ENCODE data around the gene SELP. TPM values are rescaled to one million over a fixed set of nuclear protein-coding genes. Genes with fewer than 3 reads are reported as not detected.

Gene SELP
- total RNA-seq, 1 experiment from 2014 or later: not detected

DNA sequence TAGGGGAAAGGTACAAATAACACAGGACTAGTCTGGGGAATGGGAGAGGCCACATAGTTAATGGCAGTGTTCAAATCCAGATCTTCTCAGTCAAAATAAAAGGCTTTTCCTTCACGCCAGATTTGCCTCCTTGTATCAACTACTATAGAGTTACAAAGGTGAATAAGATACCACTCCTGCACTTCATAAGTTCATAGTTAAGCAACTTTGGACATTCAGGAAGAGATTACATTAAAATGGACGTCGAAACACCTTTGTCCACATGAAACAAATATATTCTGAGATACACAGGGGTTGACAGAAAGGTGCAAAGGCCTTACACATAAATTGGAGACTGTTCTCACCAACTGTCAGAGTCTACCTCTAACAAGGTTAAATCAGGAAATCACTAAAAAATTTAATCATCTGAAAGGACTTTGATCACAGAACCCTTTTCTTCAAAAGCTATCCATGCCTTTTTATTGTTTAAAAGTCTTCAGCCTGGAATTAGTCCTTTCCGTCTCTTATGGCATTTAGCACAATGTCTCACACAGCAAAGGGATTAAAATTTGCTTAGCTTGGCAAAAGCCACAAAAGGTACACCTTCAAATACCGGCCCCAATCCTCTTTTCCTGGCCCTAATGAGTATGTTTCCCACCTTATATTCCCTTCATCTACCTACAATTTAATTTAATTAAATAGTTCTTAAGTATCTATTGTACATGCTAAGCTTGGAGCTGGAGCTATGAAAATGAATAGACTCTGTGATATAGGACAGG is 51.8 kb downstream of the SELP start:
- no peak for DNase-seq (ENCODE audit: low read depth)

DNA sequence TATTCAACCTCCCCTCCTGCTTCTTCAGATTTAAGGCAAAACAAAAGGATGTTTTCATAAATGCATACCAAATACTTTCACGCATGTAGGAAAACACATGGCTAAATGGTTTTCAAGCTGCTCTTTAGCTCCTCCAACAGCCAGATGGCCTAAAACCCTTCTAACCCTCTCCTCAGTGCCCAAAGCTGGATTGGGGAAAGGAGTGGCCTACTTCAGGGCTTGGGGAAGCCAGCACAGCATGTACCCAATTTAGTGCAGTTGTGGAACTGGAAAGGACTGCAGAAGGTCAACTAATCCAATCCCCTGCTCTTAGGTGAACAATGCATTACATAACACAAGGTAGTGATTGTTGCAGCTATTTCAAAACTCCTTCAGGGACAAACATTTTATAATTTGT is 53.0 kb downstream of the SELP start:
- DNase-seq (ENCODE audit: low read depth): no peak

DNA sequence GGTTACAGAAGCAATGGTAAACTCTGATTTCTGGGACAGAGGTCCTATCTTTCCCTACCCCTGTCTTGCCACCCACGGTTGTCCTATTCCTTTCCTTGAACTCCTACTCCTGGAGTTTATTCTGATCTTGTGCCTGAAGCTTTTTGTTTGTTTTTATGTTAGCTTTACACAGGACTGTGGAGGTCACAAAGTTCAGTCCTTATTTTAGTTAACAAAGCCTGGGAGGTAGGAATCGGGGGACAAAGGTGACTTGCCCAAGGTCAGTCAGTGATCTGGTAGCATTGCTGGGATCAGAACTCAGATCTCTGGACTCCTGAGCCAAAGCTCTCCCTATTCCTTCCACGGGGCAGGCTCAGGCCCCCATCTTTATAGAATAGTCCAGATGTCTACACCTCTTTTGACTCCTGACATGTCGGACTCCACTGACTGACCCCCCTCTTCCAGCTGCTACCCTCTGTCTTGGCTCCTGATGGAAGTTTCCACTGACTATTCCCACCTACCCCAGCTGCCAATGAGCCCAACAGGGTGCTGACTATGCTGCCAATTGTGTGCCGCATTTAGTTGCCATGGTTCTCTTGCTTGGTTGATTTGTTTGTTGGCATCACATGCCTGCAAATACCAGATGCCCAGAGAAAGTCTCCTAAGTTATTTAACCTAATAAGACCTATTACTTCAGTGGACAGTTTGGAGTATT is 53.5 kb downstream of the SELP start:
- no peak for DNase-seq (ENCODE audit: low read depth)

DNA sequence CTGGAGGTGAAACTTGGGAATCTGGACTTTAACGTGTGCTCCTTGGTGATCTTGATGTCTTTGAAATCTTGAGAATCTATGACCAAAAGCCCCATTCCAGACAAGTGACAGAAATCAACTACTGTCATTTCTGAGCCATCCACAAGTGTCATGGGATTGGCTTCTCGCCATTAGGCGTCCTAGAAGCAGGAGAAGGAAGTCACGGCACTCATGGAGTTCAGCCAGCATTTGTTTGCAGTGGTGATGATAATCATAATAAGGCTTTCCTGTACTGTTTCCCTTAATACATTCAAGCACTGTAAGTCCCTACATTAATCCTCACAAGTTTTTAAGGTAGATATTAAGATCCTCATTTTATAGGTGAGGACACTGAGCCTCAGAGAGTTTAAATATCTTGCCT is 55.6 kb downstream of the SELP start:
- no peak for DNase-seq (ENCODE audit: low read depth)

DNA sequence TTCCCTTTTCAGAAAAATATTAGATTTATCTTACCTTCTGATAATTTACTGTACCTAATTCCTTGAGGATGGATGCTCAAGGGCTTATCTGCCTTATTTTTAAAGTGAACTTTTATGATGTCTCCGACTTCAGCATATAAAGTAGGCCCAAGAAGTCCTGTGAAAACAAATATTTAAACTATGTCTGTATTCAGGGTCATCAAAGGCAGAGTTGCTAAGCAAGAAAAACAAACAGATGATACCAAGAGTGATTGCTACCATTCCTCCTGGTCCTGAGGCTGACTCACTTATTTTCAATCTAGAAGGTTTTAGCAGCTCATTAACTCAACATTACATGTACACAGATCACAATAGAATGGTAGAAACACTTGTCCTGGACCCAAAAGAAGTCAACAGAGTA is 57.7 kb downstream of the SELP start:
- peak; percentile 12 for DNase-seq (ENCODE audit: low read depth)

DNA sequence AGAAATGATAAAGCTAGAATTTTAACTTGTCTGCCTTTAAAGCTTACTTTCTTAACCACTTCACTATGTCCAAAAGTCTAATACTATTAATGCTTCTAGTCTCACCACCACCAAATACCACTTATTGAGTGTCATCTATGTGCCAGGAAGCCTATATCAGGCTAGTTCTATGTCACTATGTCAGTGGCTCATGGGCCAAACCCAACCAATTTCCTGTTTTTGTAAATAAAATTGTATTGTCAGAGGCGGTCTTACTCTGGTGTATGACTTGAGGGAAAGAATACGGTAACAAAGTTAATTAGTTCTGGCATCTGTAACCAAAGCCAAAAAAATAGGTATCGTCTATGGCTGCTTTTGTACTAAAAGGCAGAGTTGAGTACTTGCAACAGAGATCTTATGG is 58.5 kb downstream of the SELP start:
- DNase-seq (ENCODE audit: low read depth): no peak

DNA sequence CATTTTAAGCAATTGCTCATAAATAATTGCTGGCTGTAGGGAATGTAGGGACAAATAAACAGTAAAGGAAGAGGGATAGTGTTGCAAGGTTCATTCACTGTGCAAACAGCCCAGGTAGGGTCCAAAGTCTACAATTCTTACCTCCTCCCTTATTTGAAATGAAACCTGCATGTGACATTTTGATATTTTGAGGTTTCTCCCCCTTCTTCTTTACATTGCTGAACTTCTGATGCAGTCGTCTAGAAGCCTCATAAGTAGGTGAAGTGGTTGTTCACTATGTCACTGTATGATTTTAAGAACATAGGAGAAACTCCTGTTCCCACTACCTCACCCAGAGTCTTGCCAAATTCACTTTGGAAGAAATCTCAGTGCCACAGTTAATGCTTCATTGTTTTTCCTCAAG is 59.8 kb downstream of the SELP start:
- no peak for DNase-seq (ENCODE audit: low read depth)

DNA sequence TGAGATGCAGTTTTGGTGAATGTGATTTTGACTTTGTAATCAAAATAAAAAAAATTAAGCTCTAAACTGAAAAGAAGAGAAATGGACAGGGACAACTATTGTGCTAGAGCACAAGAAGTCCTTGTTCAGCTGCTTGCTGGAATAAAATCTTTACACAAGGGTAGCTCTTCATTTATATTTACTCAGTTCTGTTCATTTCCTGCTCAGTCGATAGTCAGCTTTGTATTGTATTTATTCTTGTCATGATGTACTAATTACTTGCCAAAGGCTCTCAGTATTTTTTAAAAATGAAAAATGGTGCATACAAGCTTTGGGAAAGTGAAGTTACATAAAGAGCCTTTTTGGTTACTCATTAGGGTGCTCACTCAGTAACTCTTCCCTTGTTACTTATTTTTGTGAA is 61.4 kb downstream of the SELP start:
- DNase-seq (ENCODE audit: low read depth): no peak

DNA sequence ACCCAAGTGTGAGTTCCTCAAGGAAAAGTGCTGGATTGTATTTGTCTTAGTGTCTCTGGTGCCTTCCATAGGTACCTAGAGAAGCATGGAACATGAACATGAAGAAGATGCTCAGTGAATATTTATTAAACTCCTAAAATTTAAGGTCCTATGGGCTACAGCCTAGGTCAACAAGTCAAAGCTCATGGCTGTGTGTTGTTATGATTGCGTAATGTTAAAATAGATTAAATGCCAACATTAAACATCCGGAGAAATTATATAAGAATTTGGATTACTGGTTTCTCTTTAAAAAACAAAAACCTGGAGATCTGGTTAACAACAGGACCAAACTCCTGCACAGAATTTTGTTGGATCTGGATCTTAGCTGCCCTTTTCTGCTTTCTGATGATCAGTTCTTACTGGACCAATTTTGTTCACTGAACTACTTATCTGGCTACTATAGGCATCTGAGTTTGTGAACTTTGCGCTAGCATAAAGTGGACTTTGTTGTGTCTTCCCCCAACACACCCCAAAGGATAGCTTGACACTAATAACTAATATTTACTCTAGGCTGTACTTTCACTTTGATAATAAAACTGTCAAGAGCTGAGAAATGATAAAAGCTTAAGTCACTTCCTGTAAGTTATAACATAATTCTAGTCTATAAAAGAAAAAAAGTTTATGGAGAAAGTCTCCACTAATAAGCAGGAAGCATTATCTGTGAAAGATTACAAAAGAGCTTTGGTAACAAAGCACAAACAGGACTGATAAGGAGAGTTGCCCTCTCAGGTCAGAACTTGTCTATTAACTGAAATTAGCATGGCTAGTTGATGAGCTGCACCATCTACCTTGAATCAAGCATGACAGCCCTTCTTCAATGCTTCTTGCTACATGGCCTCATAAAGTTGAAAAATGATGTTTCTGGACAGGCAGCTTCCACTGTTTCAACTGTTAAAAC is 64.3 kb downstream of the SELP start:
- no peak for DNase-seq (ENCODE audit: low read depth)

DNA sequence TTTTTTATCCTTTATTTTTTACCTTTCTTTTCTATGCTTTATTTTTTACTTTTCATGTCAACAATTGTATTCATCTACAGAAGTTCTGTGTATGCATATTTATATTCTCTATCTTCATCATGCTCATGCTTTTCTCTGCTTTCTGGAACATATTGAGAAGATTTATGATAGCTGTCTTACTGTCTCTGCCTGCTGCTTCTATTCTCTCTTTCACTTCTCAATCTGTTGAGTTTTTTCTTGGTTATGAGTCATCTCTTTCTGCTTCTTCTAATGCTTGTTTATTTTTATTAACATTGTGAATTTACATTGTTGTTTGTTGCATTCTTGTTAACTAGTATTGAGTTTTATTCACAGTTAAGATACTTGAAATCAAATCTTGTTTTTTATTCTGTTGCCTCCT is 66.3 kb downstream of the SELP start:
- no peak for DNase-seq (ENCODE audit: low read depth)

DNA sequence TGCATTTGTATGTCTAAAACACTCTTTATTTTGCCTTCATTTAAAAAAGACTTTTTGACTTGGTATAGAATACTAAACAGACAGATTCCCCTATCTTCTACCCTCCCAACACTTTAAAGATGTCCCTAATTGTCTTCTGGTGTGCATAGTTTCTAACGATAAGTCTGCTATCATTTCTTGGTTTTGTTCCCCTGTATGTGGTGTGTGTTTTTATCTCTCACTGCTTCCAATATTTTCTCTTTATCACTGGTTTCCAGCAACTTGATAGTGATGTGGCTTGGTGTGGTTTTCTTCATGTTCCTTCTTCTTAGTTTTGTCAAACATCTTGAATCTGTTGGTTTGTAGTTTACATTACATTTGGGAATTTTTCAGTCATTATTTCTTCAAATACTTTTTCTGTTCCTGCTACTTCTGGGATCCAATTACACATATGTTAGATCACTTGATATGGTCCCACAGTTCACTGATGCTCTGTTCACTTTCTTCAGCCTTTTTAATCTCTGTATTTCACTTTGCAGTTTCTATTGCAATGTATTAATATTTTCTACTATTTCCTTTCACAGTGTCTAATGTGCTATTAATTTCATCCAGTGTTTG is 66.8 kb downstream of the SELP start:
- no peak for DNase-seq (ENCODE audit: low read depth)

DNA sequence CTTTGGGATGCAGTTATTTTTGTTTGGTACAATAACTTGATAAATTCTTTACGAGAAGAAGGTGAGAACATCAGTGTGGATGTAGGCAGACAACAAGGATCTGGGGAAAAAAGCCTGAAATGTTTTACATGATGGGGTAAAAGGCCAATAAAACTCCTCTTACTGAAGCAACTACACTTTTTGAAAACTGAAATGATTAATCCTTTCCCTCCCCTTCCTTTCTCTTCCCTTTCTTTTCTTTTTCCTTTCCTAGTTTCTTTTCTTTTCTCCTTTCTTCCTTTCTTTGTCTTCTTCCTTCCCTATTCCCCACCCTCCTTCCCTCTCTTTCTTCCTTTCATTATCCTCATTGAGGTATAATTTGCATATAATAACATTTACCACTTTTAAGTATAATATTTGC is 68.2 kb downstream of the SELP start:
- no peak for DNase-seq (ENCODE audit: low read depth)

DNA sequence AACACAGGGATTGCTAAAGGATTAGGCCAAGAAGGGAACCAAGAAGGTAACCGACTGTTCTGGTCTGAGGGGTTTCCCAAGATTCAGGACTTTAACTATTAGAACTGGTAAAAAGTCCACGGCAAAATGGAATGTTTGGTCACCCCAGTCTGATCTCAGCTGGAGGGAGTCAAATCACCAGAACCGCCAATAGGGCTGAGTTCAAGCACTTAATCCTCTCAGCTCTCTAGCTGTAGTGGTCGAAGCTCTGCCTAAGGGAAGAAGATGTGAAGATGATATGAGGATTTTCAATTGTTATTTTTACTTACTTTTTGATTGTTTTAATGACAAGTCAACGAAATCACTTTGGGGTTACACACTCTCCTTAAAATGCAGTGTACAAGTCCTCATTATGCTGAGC is 72.8 kb downstream of the SELP start:
- no peak for DNase-seq (ENCODE audit: low read depth)

DNA sequence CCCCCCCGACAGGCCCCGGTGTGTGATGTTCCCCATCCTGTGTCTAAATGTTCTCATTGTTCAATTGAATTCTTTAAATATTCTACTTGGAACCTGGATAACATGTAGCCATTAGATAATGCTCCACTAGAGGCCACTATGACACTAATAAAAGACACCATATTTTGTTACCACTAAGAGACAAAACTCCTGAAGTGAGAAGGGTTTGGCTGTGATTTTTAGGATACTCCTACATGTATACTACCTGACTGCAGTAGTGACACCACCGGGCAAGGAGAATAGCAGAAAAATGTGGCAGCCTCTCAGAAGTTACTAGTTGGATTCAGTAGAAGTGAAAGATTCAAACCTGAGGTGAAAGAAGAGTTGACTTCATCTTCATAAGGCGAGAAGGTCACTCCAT is 79.6 kb downstream of the SELP start:
- peak; percentile 40 for DNase-seq (ENCODE audit: low read depth)

DNA sequence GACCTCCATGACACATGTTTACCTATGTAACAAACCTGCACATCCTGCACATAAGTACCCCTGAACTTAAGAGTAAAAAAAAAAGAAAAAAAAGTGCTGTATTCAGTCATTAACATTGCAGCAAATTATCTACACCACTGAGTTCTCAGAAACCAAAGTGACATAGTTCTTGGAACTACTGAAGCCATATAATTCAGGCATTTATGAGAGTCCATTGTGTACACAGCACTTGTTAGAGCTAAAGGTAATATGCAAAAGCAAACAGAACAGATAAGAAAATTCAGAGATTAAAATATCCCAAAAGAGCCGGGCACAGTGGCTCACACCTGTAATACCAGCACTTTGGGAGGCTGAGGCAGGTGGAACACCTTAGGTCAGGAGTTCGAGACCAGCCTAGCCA is 81.6 kb downstream of the SELP start:
- DNase-seq (ENCODE audit: low read depth): no peak

DNA sequence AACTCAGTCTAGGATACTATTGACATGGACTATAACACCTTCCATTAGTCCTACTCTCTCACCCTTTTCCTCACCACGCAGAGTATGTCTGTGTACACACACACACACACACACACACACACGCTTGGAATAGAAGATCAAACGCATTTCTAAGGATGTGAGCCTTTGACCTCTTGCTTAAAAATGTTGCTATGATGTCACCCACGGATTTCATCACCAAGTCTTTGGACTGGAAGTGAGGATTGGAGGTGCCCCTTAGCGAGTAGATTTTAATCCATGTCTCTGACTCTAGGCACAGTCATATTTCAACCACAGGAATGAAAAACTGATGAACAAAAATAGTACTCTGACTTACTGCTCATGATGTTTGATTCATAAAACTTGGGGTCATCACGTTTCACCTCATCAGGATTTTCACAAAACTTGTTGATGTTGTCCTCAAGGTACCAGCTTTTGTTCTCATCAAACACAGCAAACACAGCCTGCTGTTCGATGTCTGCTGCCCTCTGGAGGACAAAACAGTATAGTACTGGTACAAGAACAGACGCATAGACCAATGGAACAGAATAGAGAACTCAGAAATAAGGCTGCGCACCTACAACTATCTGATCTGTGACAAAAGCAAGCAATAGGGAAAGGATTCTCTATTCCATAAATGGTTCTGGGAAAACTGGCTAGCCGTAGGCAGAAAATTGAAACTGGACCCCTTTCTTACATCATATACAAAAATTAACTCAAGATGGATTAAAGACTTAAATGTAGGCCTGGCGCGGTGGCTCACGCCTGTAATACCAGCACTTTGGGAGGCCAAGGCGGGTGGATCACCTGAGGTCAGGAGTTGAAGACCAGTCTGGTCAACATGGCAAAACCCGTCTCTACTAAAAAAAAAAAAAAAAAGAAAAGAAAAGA is 83.6 kb downstream of the SELP start:
- DNase-seq (ENCODE audit: low read depth): peak; percentile 82

DNA sequence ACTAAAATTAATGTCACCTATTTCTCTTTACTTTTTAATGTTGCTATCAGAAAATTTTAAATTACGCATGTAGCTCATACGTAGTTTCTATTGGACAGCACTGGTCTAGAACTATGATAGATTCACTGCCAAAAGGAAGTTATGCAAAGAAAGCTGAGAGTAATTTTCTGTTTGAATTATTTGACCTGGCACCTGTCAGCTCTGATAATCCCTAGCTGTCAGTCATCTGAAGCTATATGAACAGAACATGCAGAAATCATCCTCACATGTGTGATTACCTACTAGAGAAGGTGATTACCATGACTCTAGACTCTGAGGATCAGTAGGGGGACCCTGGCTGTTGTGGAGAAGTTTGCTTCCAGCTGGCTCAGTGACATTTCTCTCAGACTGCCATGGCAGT is 84.5 kb downstream of the SELP start:
- DNase-seq (ENCODE audit: low read depth): no peak

DNA sequence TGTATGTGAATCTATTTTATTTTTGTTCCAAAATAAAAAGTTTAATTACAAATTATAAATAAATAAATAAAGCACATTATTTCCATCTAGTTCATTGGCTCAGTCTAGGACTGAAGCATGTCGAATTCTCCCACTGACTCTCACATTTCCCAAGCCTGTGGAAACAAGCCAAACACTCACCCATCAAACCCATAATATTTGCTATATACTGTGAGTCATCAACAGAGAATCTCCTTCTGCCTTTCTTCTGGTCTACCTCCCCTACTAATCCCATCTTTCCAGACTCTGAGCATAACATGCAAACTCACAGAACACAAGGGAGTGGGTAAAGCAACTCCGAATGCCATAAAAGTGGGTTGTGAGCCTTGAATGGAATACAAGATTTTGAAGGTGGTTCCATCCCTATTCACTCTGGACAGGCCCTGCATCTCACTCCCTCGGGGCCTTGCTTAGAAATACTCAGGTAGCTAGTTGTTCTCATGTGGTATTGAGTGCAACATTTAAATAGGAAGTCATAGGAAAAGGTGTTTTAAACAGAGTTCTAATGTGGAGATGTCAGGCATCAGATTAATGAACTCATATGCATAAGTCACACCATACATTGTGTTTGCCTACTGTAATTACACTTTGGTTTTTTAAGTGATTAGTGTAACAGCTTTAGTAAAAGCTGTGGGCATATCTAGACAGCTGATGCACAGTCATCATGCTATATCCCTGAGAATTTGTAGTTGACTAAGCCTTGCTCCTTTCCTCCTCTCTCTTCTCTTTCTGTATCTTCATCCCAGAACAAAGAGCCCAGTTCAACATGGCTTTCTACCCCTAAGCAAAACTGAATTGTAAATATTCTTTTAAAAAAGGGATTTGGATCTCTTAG is 90.7 kb downstream of the SELP start:
- DNase-seq (ENCODE audit: low read depth): peak; percentile 87

All from LHCN-M2 (cell line).